ENCODE results near the gene STRA6.

DNA sequence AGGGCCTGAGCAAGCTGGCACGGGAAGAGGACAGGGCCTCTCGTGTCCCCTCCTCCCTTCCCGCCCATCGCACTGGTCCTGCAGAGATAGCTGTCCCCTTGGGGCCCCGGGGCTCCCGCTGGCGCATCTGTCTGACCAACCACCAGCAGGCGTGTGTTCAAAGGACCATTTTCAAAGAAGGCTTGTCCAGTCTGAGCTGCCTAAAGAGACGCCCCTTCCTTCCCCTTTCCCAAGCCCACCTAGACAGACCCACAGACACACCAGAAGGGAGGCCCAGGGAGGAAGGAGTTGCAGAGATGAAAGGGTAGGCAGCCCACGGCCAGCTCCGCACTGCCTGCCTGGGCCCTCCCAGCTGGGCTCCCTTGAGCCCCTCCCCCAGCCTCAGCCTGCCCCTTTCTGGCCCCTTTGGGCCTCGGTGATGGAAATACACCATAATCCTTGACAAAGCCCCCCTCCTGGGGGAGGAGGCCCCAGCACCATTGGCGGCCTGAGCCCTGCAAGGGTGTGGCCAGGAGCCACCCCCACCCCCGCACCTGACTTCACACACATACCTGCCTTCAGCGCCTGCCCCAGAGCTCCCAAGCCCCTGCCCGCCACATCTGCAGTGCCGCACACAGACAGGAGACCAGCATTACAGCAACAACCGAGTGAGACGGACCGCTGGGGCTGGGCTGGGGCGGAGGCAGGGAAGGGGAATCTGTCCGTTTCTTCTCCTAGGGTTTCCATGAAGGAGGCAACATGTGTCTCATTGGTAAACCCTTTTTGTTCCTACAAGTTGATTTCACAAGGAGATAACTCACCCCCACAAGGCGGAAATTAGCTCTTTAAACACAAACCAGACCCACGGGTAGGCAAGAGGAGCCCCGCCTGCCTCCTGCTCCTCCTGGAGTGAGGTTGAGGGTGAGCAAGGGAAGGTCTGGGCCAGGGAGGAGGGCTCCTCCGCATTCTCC is at the start of gene STRA6:
- TF ChIP-seq NFRKB (IDR thresholded peaks at IDR 0.05) (no peak), FOXA1 (IDR thresholded peaks at IDR 0.05) (no peak), L3MBTL2 (conservative IDR thresholded peaks at IDR 0.05) (no peak), BHLHE40 (IDR thresholded peaks at IDR 0.05; ENCODE audit: borderline replicate concordance) (no peak), SP1 (IDR thresholded peaks at IDR 0.05) (no peak), HDGF (IDR thresholded peaks at IDR 0.05; ENCODE audit: borderline replicate concordance) (no peak), TARDBP (IDR thresholded peaks at IDR 0.05) (no peak), FOXM1 (IDR thresholded peaks at IDR 0.05; ENCODE audit: borderline replicate concordance) (no peak), ZNF384 (IDR thresholded peaks at IDR 0.05) (no peak), ARNT (IDR thresholded peaks at IDR 0.05) (no peak), ELF4 (IDR thresholded peaks at IDR 0.05) (no peak), SUZ12 (IDR thresholded peaks at IDR 0.05) (no peak), CTBP1 (IDR thresholded peaks at IDR 0.05; ENCODE audit: borderline replicate concordance) (no peak)
- TF ChIP-seq, protein P1, sequence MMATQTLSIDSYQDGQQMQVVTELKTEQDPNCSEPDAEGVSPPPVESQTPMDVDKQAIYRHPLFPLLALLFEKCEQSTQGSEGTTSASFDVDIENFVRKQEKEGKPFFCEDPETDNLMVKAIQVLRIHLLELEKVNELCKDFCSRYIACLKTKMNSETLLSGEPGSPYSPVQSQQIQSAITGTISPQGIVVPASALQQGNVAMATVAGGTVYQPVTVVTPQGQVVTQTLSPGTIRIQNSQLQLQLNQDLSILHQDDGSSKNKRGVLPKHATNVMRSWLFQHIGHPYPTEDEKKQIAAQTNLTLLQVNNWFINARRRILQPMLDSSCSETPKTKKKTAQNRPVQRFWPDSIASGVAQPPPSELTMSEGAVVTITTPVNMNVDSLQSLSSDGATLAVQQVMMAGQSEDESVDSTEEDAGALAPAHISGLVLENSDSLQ (IDR thresholded peaks at IDR 0.05) = no peak
